ENCODE results near the gene DNAJB8.

The DNAJB8 gene

GRCh38 chr3:128466840-128467541 lies at the start of gene DNAJB8:
DNAJB8 (minus strand) TSS chr3:128466890; CDS start chr3:128463245, 3,645 bp downstream.
- Mint-ChIP-seq H3K27ac (no peak within 1 kb of the TSS), H3K36me3 (no peaks in the 10 kb centered on the region), H3K4me1 (no peaks in the 10 kb centered on the region), H3K27me3 (peaks cover 42 to 55% of the 10 kb centered on the region in 2 donors), H3K4me3 (no peak within 1 kb of the TSS), H3K9me3 (no peaks in the 10 kb centered on the region)
- DNase-seq (no peak), ATAC-seq (replicated peaks) (no peak)

GRCh38 chr3:128515967-128516366 lies 49.3 kb upstream of the DNAJB8 start:
- no peak for ATAC-seq (replicated peaks)
- H3K27me3 Mint-ChIP-seq = peaks cover 26 to 53% of the 10 kb centered on the region in 2 donors
- H3K36me3 Mint-ChIP-seq = no peaks in the 10 kb centered on the region
- H3K9me3 Mint-ChIP-seq = peaks cover 10 to 11% of the 10 kb centered on the region in 2 donors
- H3K4me1 Mint-ChIP-seq = no peaks in the 10 kb centered on the region
- H3K4me3 Mint-ChIP-seq = no peak overlapping the region
- H3K27ac Mint-ChIP-seq = no peak overlapping the region
- no peak for DNase-seq

GRCh38 chr3:128508852-128509251 lies 42.2 kb upstream of the DNAJB8 start:
- H3K9me3 Mint-ChIP-seq = peaks cover 5 to 6% of the 10 kb centered on the region in 2 donors
- ATAC-seq (replicated peaks) = no peak
- no peak overlapping the region for H3K4me3 Mint-ChIP-seq
- H3K36me3 Mint-ChIP-seq = no peaks in the 10 kb centered on the region
- DNase-seq = no peak
- no peak overlapping the region for H3K27ac Mint-ChIP-seq
- peaks cover 24 to 42% of the 10 kb centered on the region in 2 donors for H3K27me3 Mint-ChIP-seq
- no peaks in the 10 kb centered on the region for H3K4me1 Mint-ChIP-seq

GRCh38 chr3:128506754-128507153 lies 40.1 kb upstream of the DNAJB8 start:
- no peak overlapping the region for H3K4me3 Mint-ChIP-seq
- ATAC-seq (replicated peaks) (no peak), DNase-seq (no peak)
- no peaks in the 10 kb centered on the region for H3K4me1 Mint-ChIP-seq
- H3K27me3 Mint-ChIP-seq = peaks cover 37 to 63% of the 10 kb centered on the region in 2 donors
- no peak overlapping the region for H3K27ac Mint-ChIP-seq
- peaks cover 0 to 4% of the 10 kb centered on the region in 2 donors for H3K9me3 Mint-ChIP-seq
- no peaks in the 10 kb centered on the region for H3K36me3 Mint-ChIP-seq

- Mint-ChIP-seq H3K4me3 (no peak overlapping the region), H3K27me3 (peaks cover 41 to 70% of the 10 kb centered on the region in 2 donors)
- no peak for ATAC-seq (replicated peaks)
These were observed 39.1 kb upstream of the DNAJB8 start for GRCh38 chr3:128505771-128506170.

GRCh38 chr3:128504963-128505730 lies 38.5 kb upstream of the DNAJB8 start:
- DNase-seq (no peak), ATAC-seq (replicated peaks) (no peak)
- H3K36me3 Mint-ChIP-seq = no peaks in the 10 kb centered on the region
- peaks cover 0 to 2% of the 10 kb centered on the region in 2 donors for H3K9me3 Mint-ChIP-seq
- no peak overlapping the region for H3K27ac Mint-ChIP-seq
- H3K27me3 Mint-ChIP-seq = peaks cover 41 to 70% of the 10 kb centered on the region in 2 donors
- no peaks in the 10 kb centered on the region for H3K4me1 Mint-ChIP-seq
- H3K4me3 Mint-ChIP-seq = no peak overlapping the region

More at GRCh38 chr3:128505771-128506170, 39.1 kb upstream of the DNAJB8 start:
- DNase-seq = no peak
- H3K4me1 Mint-ChIP-seq = no peaks in the 10 kb centered on the region
- no peak overlapping the region for H3K27ac Mint-ChIP-seq
- H3K36me3 Mint-ChIP-seq = no peaks in the 10 kb centered on the region
- H3K9me3 Mint-ChIP-seq = peaks cover 0 to 4% of the 10 kb centered on the region in 2 donors

GRCh38 chr3:128504533-128504915 lies 37.8 kb upstream of the DNAJB8 start:
- H3K36me3 Mint-ChIP-seq = no peaks in the 10 kb centered on the region
- H3K9me3 Mint-ChIP-seq = no peaks in the 10 kb centered on the region
- ATAC-seq (replicated peaks) = no peak
- no peak overlapping the region for H3K27ac Mint-ChIP-seq
- DNase-seq = no peak
- H3K4me3 Mint-ChIP-seq = no peak overlapping the region
- H3K27me3 Mint-ChIP-seq = peaks cover 39 to 70% of the 10 kb centered on the region in 2 donors
- no peaks in the 10 kb centered on the region for H3K4me1 Mint-ChIP-seq

GRCh38 chr3:128503751-128504532 lies 37.3 kb upstream of the DNAJB8 start:
- Mint-ChIP-seq H3K36me3 (no peaks in the 10 kb centered on the region), H3K4me3 (no peak overlapping the region), H3K4me1 (no peaks in the 10 kb centered on the region), H3K27ac (no peak overlapping the region), H3K27me3 (peaks cover 38 to 70% of the 10 kb centered on the region in 2 donors), H3K9me3 (no peaks in the 10 kb centered on the region)
- DNase-seq = no peak
- no peak for ATAC-seq (replicated peaks)

GRCh38 chr3:128503164-128503651 lies 36.5 kb upstream of the DNAJB8 start:
- Mint-ChIP-seq H3K4me3 (no peak overlapping the region), H3K27me3 (peaks cover 45 to 77% of the 10 kb centered on the region in 2 donors), H3K36me3 (no peaks in the 10 kb centered on the region), H3K4me1 (no peaks in the 10 kb centered on the region), H3K27ac (no peak overlapping the region), H3K9me3 (no peaks in the 10 kb centered on the region)
- DNase-seq (no peak), ATAC-seq (replicated peaks) (no peak)

- Mint-ChIP-seq H3K36me3 (no peaks in the 10 kb centered on the region), H3K4me3 (no peak overlapping the region), H3K9me3 (no peaks in the 10 kb centered on the region), H3K27me3 (peaks cover 43 to 77% of the 10 kb centered on the region in 2 donors), H3K27ac (no peak overlapping the region), H3K4me1 (no peaks in the 10 kb centered on the region)
- DNase-seq (no peak), ATAC-seq (replicated peaks) (no peak)
These were observed 36.0 kb upstream of the DNAJB8 start for GRCh38 chr3:128502712-128503111.

- Mint-ChIP-seq H3K27me3 (peaks cover 50 to 83% of the 10 kb centered on the region in 2 donors), H3K27ac (no peak overlapping the region), H3K4me1 (peaks cover 2 to 7% of the 10 kb centered on the region in 2 donors), H3K9me3 (no peaks in the 10 kb centered on the region), H3K36me3 (no peaks in the 10 kb centered on the region), H3K4me3 (no peak overlapping the region)
- ATAC-seq (replicated peaks) (no peak), DNase-seq (no peak)
These were observed 34.7 kb upstream of the DNAJB8 start for GRCh38 chr3:128501431-128501830.

- H3K4me3 Mint-ChIP-seq = no peak overlapping the region
- peaks cover 54 to 87% of the 10 kb centered on the region in 2 donors for H3K27me3 Mint-ChIP-seq
- DNase-seq (no peak), ATAC-seq (replicated peaks) (no peak)
- no peaks in the 10 kb centered on the region for H3K36me3 Mint-ChIP-seq
- H3K27ac Mint-ChIP-seq = no peak overlapping the region
- H3K4me1 Mint-ChIP-seq = peaks cover 2 to 7% of the 10 kb centered on the region in 2 donors
- H3K9me3 Mint-ChIP-seq = no peaks in the 10 kb centered on the region
These were observed 33.9 kb upstream of the DNAJB8 start for GRCh38 chr3:128500556-128500955.

- H3K4me3 Mint-ChIP-seq = no peak overlapping the region
- DNase-seq = no peak
- ATAC-seq (replicated peaks) = no peak
- H3K36me3 Mint-ChIP-seq = no peaks in the 10 kb centered on the region
- no peaks in the 10 kb centered on the region for H3K9me3 Mint-ChIP-seq
- peaks cover 2 to 7% of the 10 kb centered on the region in 2 donors for H3K4me1 Mint-ChIP-seq
- peaks cover 59 to 89% of the 10 kb centered on the region in 2 donors for H3K27me3 Mint-ChIP-seq
- no peak overlapping the region for H3K27ac Mint-ChIP-seq
These were observed 33.1 kb upstream of the DNAJB8 start for GRCh38 chr3:128499724-128500275.
